Activated CD8-positive, alpha-beta T cell treated with anti-CD3 and anti-CD28 coated beads, Interleukin-2, amount 10 ng/mL, durations not matched to agents 7 days and 5 days (primary cell): ENCODE data around the gene SDSL. TPM values are rescaled to one million over a fixed set of nuclear protein-coding genes. Genes with fewer than 3 reads are reported as not detected.
A peak's percentile ranks its signal among the peaks of the same experiment; 100 is the strongest.

Source experiments
- ATAC-seq: fragments of 150-1000 bp; cut with Tn5 transposase; one replicate; pipeline ENCODE4 v1.10.0; 2021; ENCODE audit warnings: moderate library complexity
- CTCF ChIA-PET: fragments of 350-600 bp; sonication (Branson Sonifier 250); formaldehyde crosslinking; loops from one replicate; lab custom pipeline; 2021; ENCODE audit warnings: antibody characterized with exemption; lab: Charles Lee
- POLR2A ChIA-PET: fragments of 350-600 bp; sonication (Branson Sonifier 250); formaldehyde crosslinking; loops from one replicate; lab custom pipeline; 2021; ENCODE audit warnings: antibody characterized with exemption; lab: Charles Lee
- DNase-seq: peaks from one replicate; pipeline ENCODE4 v3.0.0-alpha.2; 2020
- H3K27ac Mint-ChIP-seq: one replicate; pipeline ENCODE4 v1.8.0; 2021; ENCODE audit warnings: mild to moderate bottlenecking, mixed read lengths
- H3K27me3 Mint-ChIP-seq: one replicate; pipeline ENCODE4 v1.8.0; 2021; ENCODE audit warnings: low read depth, mixed read lengths
- H3K36me3 Mint-ChIP-seq: one replicate; pipeline ENCODE4 v1.8.0; 2021; ENCODE audit warnings: low read depth, mixed read lengths
- H3K4me1 Mint-ChIP-seq: one replicate; pipeline ENCODE4 v1.8.0; 2021; ENCODE audit warnings: low read depth, mixed read lengths
- H3K4me3 Mint-ChIP-seq: one replicate; pipeline ENCODE4 v1.8.0; 2021; ENCODE audit warnings: mild to moderate bottlenecking, mixed read lengths
- H3K9me3 Mint-ChIP-seq: one replicate; pipeline ENCODE4 v1.8.0; 2022; ENCODE audit warnings: mixed read lengths; ENCODE audit not compliant: insufficient read depth
- total RNA-seq, 2 experiments: library from RNA; stranded (reverse); gene quantifications; one replicate each; pipeline ENCODE4 v1.2.3, GENCODE V29; 2021

Gene SDSL
- total RNA-seq, 2 experiments from 2014 or later, result 0.37 to 0.39 TPM

- Mint-ChIP-seq H3K4me3 (no peak overlapping the region), H3K4me1 (no peaks in the 10 kb centered on the region), H3K9me3 (no peaks in the 10 kb centered on the region), H3K27ac (no peak overlapping the region), H3K36me3 (no peaks in the 10 kb centered on the region), H3K27me3 (peaks cover 7% of the 10 kb centered on the region)
- ATAC-seq, result no peak
- no peak for DNase-seq
- POLR2A ChIA-PET, result no interaction called here
- CTCF ChIA-PET, result interaction anchor here (1.9 kb wide), 1 partner anchor 21 kb away, joined by 7 read pairs; no protein-coding TSS in a partner anchor
These were observed 23.5 kb downstream of the SDSL start for GRCh38 chr12:113445544-113446171.

GRCh38 chr12:113448873-113449272, 26.7 kb downstream of the SDSL start:
- POLR2A ChIA-PET, result no interaction called here
- H3K4me1 Mint-ChIP-seq, result no peaks in the 10 kb centered on the region
- CTCF ChIA-PET, result no interaction called here
- peaks cover 12% of the 10 kb centered on the region for H3K27me3 Mint-ChIP-seq
- no peak overlapping the region for H3K4me3 Mint-ChIP-seq
- no peaks in the 10 kb centered on the region for H3K9me3 Mint-ChIP-seq
- DNase-seq (no peak), ATAC-seq (no peak)
- H3K27ac Mint-ChIP-seq, result no peak overlapping the region
- H3K36me3 Mint-ChIP-seq, result no peaks in the 10 kb centered on the region

- POLR2A ChIA-PET, result no interaction called here
- CTCF ChIA-PET, result no interaction called here
- Mint-ChIP-seq H3K27ac (no peak overlapping the region), H3K36me3 (no peaks in the 10 kb centered on the region), H3K27me3 (peaks cover 12% of the 10 kb centered on the region), H3K9me3 (no peaks in the 10 kb centered on the region), H3K4me1 (no peaks in the 10 kb centered on the region), H3K4me3 (no peak overlapping the region)
- DNase-seq, result no peak
- no peak for ATAC-seq
These were observed 27.1 kb downstream of the SDSL start for GRCh38 chr12:113449299-113449698.

- CTCF ChIA-PET, result no interaction called here
- ATAC-seq, result no peak
- no peaks in the 10 kb centered on the region for H3K9me3 Mint-ChIP-seq
These were observed 27.7 kb downstream of the SDSL start for GRCh38 chr12:113449839-113450238.

GRCh38 chr12:113452458-113452857, 30.3 kb downstream of the SDSL start:
- ChIA-PET CTCF (no interaction called here), POLR2A (no interaction called here)
- ATAC-seq (no peak), DNase-seq (no peak)
- no peaks in the 10 kb centered on the region for H3K36me3 Mint-ChIP-seq
- H3K27ac Mint-ChIP-seq, result no peak overlapping the region
- H3K27me3 Mint-ChIP-seq, result peaks cover 18% of the 10 kb centered on the region
- no peaks in the 10 kb centered on the region for H3K9me3 Mint-ChIP-seq
- H3K4me3 Mint-ChIP-seq, result no peak overlapping the region
- H3K4me1 Mint-ChIP-seq, result peaks cover 6% of the 10 kb centered on the region

More at GRCh38 chr12:113449839-113450238, 27.7 kb downstream of the SDSL start:
- no peak overlapping the region for H3K27ac Mint-ChIP-seq
- no peaks in the 10 kb centered on the region for H3K36me3 Mint-ChIP-seq
- DNase-seq, result no peak
- no peaks in the 10 kb centered on the region for H3K4me1 Mint-ChIP-seq
- peaks cover 14% of the 10 kb centered on the region for H3K27me3 Mint-ChIP-seq
- no peak overlapping the region for H3K4me3 Mint-ChIP-seq
- POLR2A ChIA-PET, result no interaction called here

GRCh38 chr12:113453330-113453729, 31.1 kb downstream of the SDSL start:
- Mint-ChIP-seq H3K27ac (no peak overlapping the region), H3K4me1 (peaks cover 6% of the 10 kb centered on the region), H3K36me3 (no peaks in the 10 kb centered on the region), H3K27me3 (peaks cover 14% of the 10 kb centered on the region), H3K4me3 (no peak overlapping the region), H3K9me3 (no peaks in the 10 kb centered on the region)
- ATAC-seq (no peak), DNase-seq (no peak)
- POLR2A ChIA-PET, result no interaction called here
- CTCF ChIA-PET, result no interaction called here

GRCh38 chr12:113456199-113456598, 34.0 kb downstream of the SDSL start:
- POLR2A ChIA-PET, result no interaction called here
- Mint-ChIP-seq H3K27ac (no peak overlapping the region), H3K36me3 (no peaks in the 10 kb centered on the region), H3K4me1 (peaks cover 6% of the 10 kb centered on the region), H3K4me3 (no peak overlapping the region), H3K27me3 (peaks cover 26% of the 10 kb centered on the region), H3K9me3 (no peaks in the 10 kb centered on the region)
- DNase-seq, result no peak
- CTCF ChIA-PET, result interaction anchor here (0.9 kb wide), 1 partner anchor 31 kb away, joined by 3 read pairs; no protein-coding TSS in a partner anchor
- ATAC-seq, result no peak

- Mint-ChIP-seq H3K36me3 (no peaks in the 10 kb centered on the region), H3K4me1 (peaks cover 6% of the 10 kb centered on the region), H3K27me3 (peaks cover 30% of the 10 kb centered on the region), H3K27ac (no peak overlapping the region), H3K4me3 (no peak overlapping the region), H3K9me3 (no peaks in the 10 kb centered on the region)
- POLR2A ChIA-PET, result no interaction called here
- ATAC-seq (no peak), DNase-seq (no peak)
- CTCF ChIA-PET, result no interaction called here
These were observed 34.6 kb downstream of the SDSL start for GRCh38 chr12:113456761-113457160.

GRCh38 chr12:113457185-113457584, 35.0 kb downstream of the SDSL start:
- DNase-seq (no peak), ATAC-seq (no peak)
- Mint-ChIP-seq H3K4me3 (no peak overlapping the region), H3K27me3 (peaks cover 31% of the 10 kb centered on the region), H3K9me3 (no peaks in the 10 kb centered on the region), H3K27ac (no peak overlapping the region), H3K36me3 (no peaks in the 10 kb centered on the region), H3K4me1 (peaks cover 7% of the 10 kb centered on the region)
- ChIA-PET POLR2A (no interaction called here), CTCF (no interaction called here)

GRCh38 chr12:113457710-113458109, 35.5 kb downstream of the SDSL start:
- CTCF ChIA-PET, result no interaction called here

GRCh38 chr12:113459981-113460380, 37.8 kb downstream of the SDSL start:
- ChIA-PET POLR2A (no interaction called here), CTCF (no interaction called here)
- Mint-ChIP-seq H3K27ac (no peak overlapping the region), H3K4me1 (peaks cover 20% of the 10 kb centered on the region), H3K9me3 (no peaks in the 10 kb centered on the region), H3K4me3 (no peak overlapping the region), H3K27me3 (peaks cover 45% of the 10 kb centered on the region), H3K36me3 (peaks cover 10% of the 10 kb centered on the region)
- no peak for DNase-seq
- no peak for ATAC-seq

More at GRCh38 chr12:113457710-113458109, 35.5 kb downstream of the SDSL start:
- POLR2A ChIA-PET, result no interaction called here
- peaks cover 2% of the 10 kb centered on the region for H3K36me3 Mint-ChIP-seq
- DNase-seq (no peak), ATAC-seq (no peak)
- H3K4me3 Mint-ChIP-seq, result no peak overlapping the region
- no peaks in the 10 kb centered on the region for H3K9me3 Mint-ChIP-seq
- no peak overlapping the region for H3K27ac Mint-ChIP-seq
- peaks cover 11% of the 10 kb centered on the region for H3K4me1 Mint-ChIP-seq
- H3K27me3 Mint-ChIP-seq, result peaks cover 35% of the 10 kb centered on the region

GRCh38 chr12:113461666-113462065, 39.5 kb downstream of the SDSL start:
- ChIA-PET CTCF (interaction anchor here (0.6 to 1.3 kb wide), 4 partner anchors 12 to 451 kb away, joined by 3 to 7 read pairs (median 4); no protein-coding TSS in a partner anchor), POLR2A (no interaction called here)
- peaks cover 10% of the 10 kb centered on the region for H3K36me3 Mint-ChIP-seq
- ATAC-seq (peak; percentile 15), DNase-seq (no peak)
- no peak overlapping the region for H3K27ac Mint-ChIP-seq
- H3K4me1 Mint-ChIP-seq, result peaks cover 21% of the 10 kb centered on the region
- no peak overlapping the region for H3K4me3 Mint-ChIP-seq
- no peaks in the 10 kb centered on the region for H3K9me3 Mint-ChIP-seq
- peaks cover 52% of the 10 kb centered on the region for H3K27me3 Mint-ChIP-seq
